EH (cell line): ENCODE data around the gene TMEM132D.

Experiments used
- DNase-seq: peaks from one replicate; pipeline ENCODE4 v3.0.0-alpha.2; 2015; ENCODE audit warnings: low read depth

Gene TMEM132D

DNA sequence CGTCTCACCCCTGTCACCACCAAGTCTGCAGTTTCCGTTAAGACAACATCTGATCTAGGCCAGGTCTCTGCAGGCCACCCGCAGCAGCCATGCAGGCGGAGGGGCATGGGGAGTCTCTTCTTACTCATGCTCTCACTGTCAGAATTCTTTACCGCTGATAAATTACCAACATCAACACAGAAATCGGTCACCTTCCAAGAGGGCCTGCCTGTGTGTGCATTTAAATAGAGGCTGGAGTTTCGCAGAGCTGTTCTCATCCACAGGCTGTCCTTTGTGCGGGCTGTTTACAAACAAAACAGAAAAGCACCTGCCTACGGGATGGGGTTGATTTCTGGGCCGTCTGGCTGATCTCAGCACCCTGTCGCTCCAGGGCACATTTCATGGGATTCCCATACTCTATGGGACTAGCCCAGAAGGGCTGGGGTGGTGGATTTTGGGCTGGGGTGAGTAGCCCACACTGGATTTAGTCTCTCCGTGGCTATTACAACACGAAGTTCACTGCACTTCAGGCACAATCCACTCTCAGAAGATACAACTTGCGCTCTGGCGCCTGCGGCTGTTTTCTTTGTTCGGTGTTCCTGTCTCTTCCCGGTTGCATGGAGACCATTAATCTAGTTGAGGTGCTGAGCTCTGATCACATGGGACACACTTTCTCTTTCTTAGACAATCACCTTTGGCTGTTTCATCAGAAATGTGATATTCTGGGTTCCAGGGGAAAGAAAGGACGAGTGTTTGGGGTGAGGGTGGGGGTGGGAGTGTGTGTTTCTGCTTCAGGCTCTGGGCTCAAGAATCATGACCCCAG lies 719.5 kb downstream of the TMEM132D start:
- no peak for DNase-seq

DNA sequence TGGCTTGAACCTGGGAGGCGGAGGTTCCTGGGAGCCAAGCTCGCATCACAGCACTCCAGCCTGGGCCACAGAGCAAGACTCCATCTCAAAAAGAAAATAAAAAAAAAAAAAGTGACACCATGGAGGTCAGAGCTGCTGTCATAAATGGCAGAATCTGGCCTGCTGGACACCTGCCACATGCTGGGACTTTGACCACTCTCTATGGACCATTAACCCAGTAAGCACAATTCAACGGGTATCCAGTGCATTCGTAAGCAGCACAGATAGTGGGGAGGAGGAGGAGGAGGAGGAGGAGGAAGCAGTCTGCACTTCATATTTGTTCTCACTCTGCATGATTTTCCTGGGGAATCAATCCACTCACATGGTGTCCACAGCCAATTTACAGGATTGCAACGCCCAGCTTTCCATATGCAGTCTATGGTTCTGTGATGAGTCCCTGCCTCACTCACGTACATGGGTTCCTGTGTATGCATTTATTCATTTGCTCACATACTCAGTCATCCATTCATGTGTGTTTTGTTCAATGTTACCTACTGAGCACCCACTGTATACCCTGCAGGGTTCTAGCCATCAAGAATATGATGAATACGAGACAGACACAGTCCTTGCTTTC lies 723.8 kb downstream of the TMEM132D start:
- DNase-seq, result no peak

GRCh38 chr12:129169928-129170327 lies 733.9 kb downstream of the TMEM132D start:
- no peak for DNase-seq

DNA sequence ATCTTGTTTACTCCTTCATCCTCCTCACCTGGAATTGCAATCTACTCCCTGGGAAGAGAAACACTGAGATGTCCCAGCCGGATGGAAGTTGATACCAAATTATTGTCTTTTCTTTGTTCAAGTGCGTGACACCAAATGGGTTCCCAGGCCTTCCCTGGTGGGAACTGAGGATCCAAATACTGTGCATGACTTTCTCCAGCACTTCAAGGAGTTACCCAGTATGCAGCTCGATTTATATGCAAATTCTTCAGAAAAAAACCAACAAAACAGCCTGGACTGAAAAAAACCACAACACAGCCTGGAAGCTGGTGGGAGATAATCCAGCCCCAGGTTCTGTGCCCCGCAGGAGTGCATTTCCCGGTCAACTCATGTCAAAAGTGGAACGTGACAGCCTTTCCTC lies 740.0 kb downstream of the TMEM132D start:
- DNase-seq, result no peak

GRCh38 chr12:129163461-129163860 lies 740.4 kb downstream of the TMEM132D start:
- no peak for DNase-seq

DNA sequence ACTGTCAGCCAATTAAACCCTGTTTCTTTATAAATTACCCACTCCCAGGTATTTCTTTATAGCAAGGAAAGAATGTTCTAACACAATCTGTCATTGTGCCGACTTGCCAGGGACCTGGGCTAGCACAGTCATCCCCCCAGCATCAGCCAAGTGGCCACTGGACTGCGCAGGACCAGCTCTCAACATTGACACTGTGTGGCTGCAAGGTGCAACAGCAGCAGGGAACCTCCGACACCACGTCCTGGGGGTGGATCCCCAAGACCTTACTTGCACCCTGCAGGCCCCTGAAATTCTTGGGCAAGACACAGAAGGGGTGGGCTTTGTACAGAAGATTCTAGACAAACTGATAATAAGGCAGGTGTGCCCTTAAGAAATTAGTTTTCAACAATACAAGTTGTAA lies 741.0 kb downstream of the TMEM132D start:
- no peak for DNase-seq

GRCh38 chr12:129161511-129161910 lies 742.3 kb downstream of the TMEM132D start:
- no peak for DNase-seq

DNA sequence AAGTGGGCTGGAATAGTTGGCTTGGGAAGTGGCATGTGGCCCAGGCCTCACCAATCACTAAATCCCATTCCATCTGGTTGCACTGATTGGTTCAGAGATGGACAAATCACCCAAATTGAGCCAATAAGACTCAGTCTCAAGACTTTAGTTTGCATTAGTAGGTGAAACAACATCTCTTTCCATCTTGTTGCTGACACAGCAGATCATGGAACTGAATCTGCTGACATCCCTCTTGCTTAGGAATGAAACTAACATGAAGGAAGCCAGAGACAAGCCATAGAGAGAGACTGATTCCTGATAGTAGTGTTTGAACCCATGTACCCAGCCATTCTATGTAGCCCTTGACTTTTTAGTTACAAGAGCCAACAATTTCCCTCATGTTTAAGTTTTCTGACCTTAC lies 743.5 kb downstream of the TMEM132D start:
- no peak for DNase-seq

GRCh38 chr12:129152351-129153104 lies 751.3 kb downstream of the TMEM132D start:
- no peak for DNase-seq

- no peak for DNase-seq
These were observed 753.1 kb downstream of the TMEM132D start for GRCh38 chr12:129150721-129151120.

DNA sequence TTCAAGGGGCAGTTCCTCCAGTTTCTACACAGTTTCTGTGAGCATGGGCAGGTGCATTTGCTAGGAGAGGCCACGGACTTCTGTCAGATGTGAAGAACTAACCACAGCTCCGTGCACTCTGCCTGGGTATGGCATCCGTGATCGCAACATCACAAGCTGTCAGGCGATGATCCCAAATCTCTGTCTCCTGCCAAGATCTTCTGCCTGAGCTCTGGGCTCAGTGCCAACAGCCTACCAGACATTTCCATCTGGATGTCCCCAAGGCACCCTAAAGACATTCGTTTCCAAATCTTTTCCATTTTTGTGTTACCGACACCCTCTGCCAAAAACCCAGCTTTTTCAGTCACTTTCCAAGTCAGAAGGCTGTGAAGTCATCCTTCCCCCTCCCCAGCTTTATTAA lies 758.4 kb downstream of the TMEM132D start:
- no peak for DNase-seq

DNA sequence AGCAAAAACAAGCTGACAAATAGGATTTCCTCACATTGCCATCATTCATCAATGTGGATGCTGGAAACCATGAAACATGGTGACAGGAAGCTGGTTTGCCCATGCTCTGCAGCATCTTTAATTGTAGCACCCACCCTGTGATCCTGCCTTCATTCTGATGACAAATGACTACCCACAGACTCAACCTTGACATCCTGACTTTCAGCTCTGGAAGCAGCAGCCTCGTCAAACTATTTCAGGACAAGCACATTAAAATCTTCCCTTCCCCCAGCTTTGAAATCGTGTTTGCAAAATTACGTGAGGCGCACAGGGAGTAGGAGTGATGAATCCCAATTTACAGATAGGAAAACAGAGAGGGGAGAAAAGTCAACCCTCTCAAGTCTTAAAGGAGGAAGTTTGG lies 765.0 kb downstream of the TMEM132D start:
- DNase-seq, result no peak

- no peak for DNase-seq
These were observed 767.0 kb downstream of the TMEM132D start for GRCh38 chr12:129136694-129137325.

- DNase-seq, result no peak
These were observed 776.1 kb downstream of the TMEM132D start for GRCh38 chr12:129127771-129128170.

GRCh38 chr12:129127211-129127610 lies 776.6 kb downstream of the TMEM132D start:
- DNase-seq, result no peak

- DNase-seq, result no peak
These were observed 784.3 kb downstream of the TMEM132D start for GRCh38 chr12:129119537-129119936.

DNA sequence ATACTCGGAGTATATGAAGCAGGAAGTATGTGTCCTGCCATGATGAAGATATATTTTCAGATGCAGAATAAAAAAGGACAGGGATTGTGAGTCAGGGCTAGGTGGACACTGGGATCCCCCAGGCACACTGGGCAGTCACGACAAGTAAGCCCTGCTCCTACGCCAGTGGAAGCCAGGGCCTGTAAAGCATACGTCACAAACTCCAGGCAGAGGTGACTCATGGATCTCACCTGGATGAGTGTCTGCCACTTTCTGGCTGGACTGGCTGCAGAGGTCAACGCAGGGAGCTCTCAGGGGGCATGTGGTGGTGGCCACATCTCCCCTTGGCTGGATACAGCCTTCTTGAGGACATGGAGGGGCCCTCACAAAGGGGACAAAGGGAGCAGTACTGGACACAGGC lies 788.3 kb downstream of the TMEM132D start:
- no peak for DNase-seq

DNA sequence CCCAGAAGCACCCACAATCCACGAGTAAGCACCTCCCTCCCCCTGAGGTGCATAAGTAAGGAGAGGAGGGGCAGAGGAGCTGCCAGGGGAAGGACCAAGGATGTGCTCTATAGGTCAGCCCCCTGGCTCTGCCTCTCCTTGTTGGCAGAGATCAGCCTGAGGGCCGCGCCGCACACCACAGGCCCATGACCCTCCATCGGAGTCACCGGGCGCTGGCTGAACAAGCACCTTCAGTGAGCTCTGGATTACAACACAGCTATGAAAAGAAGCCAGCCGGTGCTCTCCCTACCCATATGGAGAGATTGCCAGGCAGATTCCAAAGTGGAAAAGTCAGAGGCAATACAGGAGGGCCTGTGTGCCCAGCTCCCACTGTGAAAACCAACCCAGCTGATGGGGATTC lies 793.2 kb downstream of the TMEM132D start:
- DNase-seq, result no peak

DNA sequence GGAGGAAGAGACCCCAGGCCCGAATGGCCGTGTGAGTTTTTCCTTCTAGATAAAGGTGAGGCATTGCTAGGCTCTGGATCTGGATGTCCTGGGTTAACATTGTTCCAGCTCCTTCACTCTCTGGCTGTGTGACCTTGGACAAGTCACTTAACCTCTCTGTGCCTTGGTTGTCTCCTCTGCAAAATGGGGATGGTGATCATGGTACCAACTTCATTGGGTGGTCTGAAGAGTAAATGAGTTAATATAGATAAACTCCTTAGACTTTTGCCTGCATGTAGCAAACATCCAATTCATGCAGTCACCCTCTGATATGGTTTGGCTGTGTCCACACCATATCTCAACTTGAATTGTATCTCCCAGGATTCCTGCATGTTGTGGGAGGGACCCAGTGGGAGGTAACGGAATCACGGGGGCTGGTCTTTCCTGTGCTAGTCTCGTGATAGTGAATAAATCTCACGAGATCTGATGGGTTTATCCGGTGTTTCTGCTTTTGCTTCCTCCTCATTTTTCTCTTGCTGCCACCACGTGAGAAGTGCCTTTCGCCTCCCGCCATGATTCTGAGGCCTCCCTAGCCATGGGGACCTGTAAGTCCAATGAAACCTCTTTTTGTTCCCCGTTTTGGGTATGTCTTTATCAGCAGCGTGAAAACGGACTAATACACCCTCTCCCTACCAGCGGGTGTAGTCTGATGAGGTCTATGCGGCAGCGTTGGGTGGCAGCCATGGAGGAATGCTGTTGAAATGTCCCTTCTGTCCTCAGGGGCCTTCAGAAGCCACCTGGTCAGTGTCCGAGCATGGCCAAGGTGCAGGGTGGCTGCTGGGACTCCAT lies 794.4 kb downstream of the TMEM132D start:
- DNase-seq, result no peak

GRCh38 chr12:129106772-129107171 lies 797.1 kb downstream of the TMEM132D start:
- DNase-seq, result no peak

DNA sequence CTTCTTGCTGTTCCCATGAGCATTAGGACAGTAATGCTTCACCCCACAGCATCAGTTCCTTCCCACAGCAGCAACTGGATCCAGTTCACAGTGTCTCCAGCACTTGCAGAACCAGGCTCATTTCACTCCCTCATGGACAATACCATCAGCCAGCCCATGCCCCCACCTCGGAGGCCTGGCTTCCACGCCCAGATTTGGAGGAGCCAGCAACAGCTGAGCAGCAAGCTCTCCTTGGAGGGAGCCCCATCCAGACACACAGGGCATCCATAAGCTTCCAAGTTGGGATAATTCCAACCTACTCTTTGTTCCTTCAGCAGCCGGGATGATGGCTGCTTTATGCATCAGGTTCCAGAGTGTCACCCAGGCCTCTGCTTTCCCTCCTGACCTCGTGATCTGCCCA lies 800.6 kb downstream of the TMEM132D start:
- no peak for DNase-seq

DNA sequence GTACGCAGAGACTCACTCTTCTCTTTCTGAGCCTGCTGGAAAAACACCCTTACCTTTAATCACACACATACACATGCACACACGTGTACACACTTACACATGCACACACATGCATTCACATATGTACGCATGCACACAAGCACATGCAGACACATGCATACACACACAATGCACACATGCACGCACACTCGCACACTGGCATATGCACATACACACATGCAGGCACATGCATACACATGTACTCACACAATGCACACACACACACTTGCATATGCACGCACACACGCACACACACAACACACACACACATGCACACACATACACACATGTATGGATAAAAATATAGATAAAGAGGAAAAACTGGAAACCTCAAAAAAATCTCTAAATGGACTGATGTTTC lies 801.6 kb downstream of the TMEM132D start:
- DNase-seq, result no peak
